GM23248 (cell line): ENCODE data around the gene ARHGAP24. TPM values are rescaled to one million over a fixed set of nuclear protein-coding genes. Genes with fewer than 3 reads are reported as not detected.

Source experiments
- DNase-seq: peaks from one replicate; pipeline ENCODE4 v3.0.0-alpha.2; 2015
- H2AFZ ChIP-seq: fragments of 200-600 bp; sonication (generic); 2 replicates; pipeline ENCODE4 v1.6.1; 2016; ENCODE audit warnings: antibody characterized with exemption
- H3F3A ChIP-seq: fragments of 200-600 bp; sonication (generic); 2 replicates; pipeline ENCODE4 v1.6.1; 2016; ENCODE audit warnings: mild to moderate bottlenecking, antibody characterized with exemption, mixed run types; ENCODE audit not compliant: insufficient read depth
- H3K27ac ChIP-seq: fragments of 200-600 bp; sonication (generic); 2 replicates; pipeline ENCODE4 v1.5.1; 2016; ENCODE audit warnings: mild to moderate bottlenecking
- H3K27me3 ChIP-seq: fragments of 200-600 bp; sonication (generic); replicated peaks from 2 replicates; pipeline ENCODE4 v1.6.1; 2016; ENCODE audit warnings: mild to moderate bottlenecking; ENCODE audit not compliant: insufficient read depth
- H3K36me3 ChIP-seq: fragments of 200-600 bp; sonication (generic); 2 replicates; pipeline ENCODE4 v1.6.1; 2016; ENCODE audit warnings: low read depth, mild to moderate bottlenecking
- H3K4me1 ChIP-seq: fragments of 200-600 bp; sonication (generic); 2 replicates; pipeline ENCODE4 v1.6.1; 2016; ENCODE audit warnings: mild to moderate bottlenecking; ENCODE audit not compliant: insufficient read depth
- H3K4me2 ChIP-seq: fragments of 200-600 bp; sonication (generic); one replicate; pipeline ENCODE4 v1.6.1; 2016; ENCODE audit warnings: mild to moderate bottlenecking; ENCODE audit not compliant: unreplicated experiment
- H3K4me3 ChIP-seq: fragments of 200-600 bp; sonication (generic); 2 replicates; pipeline ENCODE4 v1.5.1; 2016; ENCODE audit warnings: mild to moderate bottlenecking
- H3K79me2 ChIP-seq: fragments of 200-600 bp; sonication (generic); 2 replicates; pipeline ENCODE4 v1.6.1; 2016; ENCODE audit warnings: mild to moderate bottlenecking; ENCODE audit not compliant: insufficient read depth
- H3K9ac ChIP-seq: fragments of 200-600 bp; sonication (generic); 2 replicates; pipeline ENCODE4 v1.6.1; 2016; ENCODE audit warnings: mild to moderate bottlenecking
- H3K9me2 ChIP-seq: fragments of 200-600 bp; sonication (generic); 2 replicates; pipeline ENCODE4 v1.6.1; 2016; ENCODE audit warnings: mixed run types, mild to moderate bottlenecking, moderate library complexity; ENCODE audit not compliant: insufficient read depth
- H3K9me3 ChIP-seq: fragments of 200-600 bp; sonication (generic); one replicate; pipeline ENCODE4 v1.6.1; 2017; ENCODE audit warnings: low read depth
- H4K20me1 ChIP-seq: fragments of 200-600 bp; sonication (generic); 2 replicates; pipeline ENCODE4 v1.6.0; 2016; ENCODE audit not compliant: insufficient read depth
- EZH2 ChIP-seq: fragments of 200-600 bp; sonication (generic); IDR thresholded peaks from 2 replicates; pipeline ENCODE4 v1.6.1; 2018; ENCODE audit warnings: antibody characterized with exemption, mild to moderate bottlenecking; ENCODE audit not compliant: insufficient read depth, poor library complexity, severe bottlenecking
- EZH2phosphoT487 ChIP-seq: fragments of 200-600 bp; sonication (generic); IDR thresholded peaks from 2 replicates; pipeline ENCODE4 v1.6.1; 2018; ENCODE audit warnings: antibody characterized with exemption, moderate library complexity, mild to moderate bottlenecking, low read depth; ENCODE audit not compliant: insufficient read depth
- WGBS, 2 experiments: methylation state at CpG; one replicate each; pipeline ENCODE4 v1.1.6; 2015 to 2017; ENCODE audit warnings: low lambda C conversion rate in 2 of 2, low coverage in 1 of 2; ENCODE audit errors: missing lambda C conversion rate in 2 of 2; 5-methylcytosine and 5-hydroxymethylcytosine counted together
- in situ Hi-C: fragments of 300-500 bp; cut with MboI; formaldehyde crosslinking; loops from 2 replicates; pipeline ENCODE4 v1.15.0; 2020
- polyA plus RNA-seq: library from polyadenylated mRNA; unstranded; fragments of >200 nt; fragmentation: Nextera tagmentation; extraction: Ambion mirVana; gene quantifications from 2 replicates; pipeline ENCODE4 v1.2.1, GENCODE V29; 2016
- total RNA-seq: library from RNA; depleted of rRNA; stranded (reverse); fragments of >200 nt; shearing (Covaris generic); gene quantifications from 2 replicates; pipeline ENCODE4 v1.2.3, GENCODE V29; 2014

Gene ARHGAP24
- total and polyA plus RNA-seq, 2 experiments from 2014 or later, result 24.1 to 31.6 TPM

- in situ Hi-C loops, result loop anchor here (25.0 kb wide), 1 partner anchor 238 kb away; the partner anchor contains the start of gene ARHGAP24
- H3K79me2 ChIP-seq, result no peaks in the 10 kb centered on the region
- no peaks in the 10 kb centered on the region for H3K36me3 ChIP-seq
- H3K9me2 ChIP-seq, result no peaks in the 10 kb centered on the region
- H4K20me1 ChIP-seq, result no peaks in the 10 kb centered on the region
- H3K27ac ChIP-seq, result no peak overlapping the region
- no peak overlapping the region for H3K9ac ChIP-seq
- peaks cover 59% of the 10 kb centered on the region for H3K4me1 ChIP-seq
- no peaks in the 10 kb centered on the region for H3K9me3 ChIP-seq
- no peak overlapping the region for H3K4me3 ChIP-seq
- no peaks in the 10 kb centered on the region for H3K27me3 ChIP-seq
- TF ChIP-seq EZH2, result no peak
- no peak for TF ChIP-seq EZH2phosphoT487
- H3K4me2 ChIP-seq, result no peak overlapping the region
- WGBS, 2 experiments, result 64 to 74% methylated on average over 3 of the region's 3 CpGs
- H3F3A ChIP-seq, result peaks cover 19% of the 10 kb centered on the region
- no peak overlapping the region for H2AFZ ChIP-seq
- DNase-seq, result peak; percentile 45
Observed at GRCh38 chr4:85724791-85725563, 250.0 kb downstream of the ARHGAP24 start.

- no peaks in the 10 kb centered on the region for H3K9me2 ChIP-seq
- H3K4me3 ChIP-seq, result no peak overlapping the region
- in situ Hi-C loops, result loop anchor here (25.0 kb wide), 1 partner anchor 238 kb away; the partner anchor contains the start of gene ARHGAP24
- TF ChIP-seq EZH2, result no peak
- TF ChIP-seq EZH2phosphoT487, result no peak
- H3K27ac ChIP-seq, result no peak overlapping the region
- DNase-seq, result peak; percentile 52
- no peaks in the 10 kb centered on the region for H3K36me3 ChIP-seq
- no peak overlapping the region for H2AFZ ChIP-seq
- WGBS, 2 experiments, result 50% methylated on average over 2 of the region's 2 CpGs
- no peaks in the 10 kb centered on the region for H3K27me3 ChIP-seq
- no peaks in the 10 kb centered on the region for H3K9me3 ChIP-seq
- H4K20me1 ChIP-seq, result no peaks in the 10 kb centered on the region
- peaks cover 53% of the 10 kb centered on the region for H3K4me1 ChIP-seq
- H3K4me2 ChIP-seq, result no peak overlapping the region
- no peaks in the 10 kb centered on the region for H3K79me2 ChIP-seq
- no peak overlapping the region for H3K9ac ChIP-seq
- peaks cover 19% of the 10 kb centered on the region for H3F3A ChIP-seq
Observed at GRCh38 chr4:85725721-85726170, 250.8 kb downstream of the ARHGAP24 start.

GRCh38 chr4:85726555-85726954, 251.6 kb downstream of the ARHGAP24 start:
- in situ Hi-C loops, result loop anchor here (25.0 kb wide), 1 partner anchor 239 kb away; the partner anchor contains the start of gene ARHGAP24
- TF ChIP-seq EZH2 (no peak), EZH2phosphoT487 (no peak)
- Histone ChIP-seq H3K9me3 (no peaks in the 10 kb centered on the region), H3K4me1 (peaks cover 48% of the 10 kb centered on the region), H4K20me1 (no peaks in the 10 kb centered on the region), H3K4me3 (no peak overlapping the region), H3K9me2 (no peaks in the 10 kb centered on the region), H2AFZ (no peak overlapping the region), H3K9ac (no peak overlapping the region), H3K4me2 (no peak overlapping the region), H3K79me2 (no peaks in the 10 kb centered on the region), H3K36me3 (no peaks in the 10 kb centered on the region), H3K27me3 (no peaks in the 10 kb centered on the region), H3K27ac (no peak overlapping the region), H3F3A (peaks cover 19% of the 10 kb centered on the region)
- no peak for DNase-seq
- 91 to 92% methylated on average over 8 of the region's 8 CpGs for WGBS, 2 experiments

- H3K4me2 ChIP-seq, result no peak overlapping the region
- TF ChIP-seq EZH2, result no peak
- TF ChIP-seq EZH2phosphoT487, result no peak
- no peaks in the 10 kb centered on the region for H3K79me2 ChIP-seq
- H2AFZ ChIP-seq, result no peak overlapping the region
- no peak overlapping the region for H3K4me3 ChIP-seq
- DNase-seq, result no peak
- H3K27ac ChIP-seq, result no peak overlapping the region
- no peaks in the 10 kb centered on the region for H3K9me3 ChIP-seq
- no peaks in the 10 kb centered on the region for H3K36me3 ChIP-seq
- in situ Hi-C loops, result loop anchor here (25.0 kb wide), 1 partner anchor 241 kb away; the partner anchor contains the start of gene ARHGAP24
- no peaks in the 10 kb centered on the region for H3K27me3 ChIP-seq
- H3F3A ChIP-seq, result peaks cover 6% of the 10 kb centered on the region
- H3K9ac ChIP-seq, result no peak overlapping the region
- no peaks in the 10 kb centered on the region for H3K9me2 ChIP-seq
- no peaks in the 10 kb centered on the region for H4K20me1 ChIP-seq
- peaks cover 33% of the 10 kb centered on the region for H3K4me1 ChIP-seq
Observed at GRCh38 chr4:85728464-85728863, 253.5 kb downstream of the ARHGAP24 start.
